Astrocyte (in vitro differentiated cells and primary cell): ENCODE data around the gene ADGRG6.

Experiments
- CTCF ChIP-seq: IDR thresholded peaks from 2 replicates; pipeline ENCODE4 v1.5.1; 2011; ENCODE audit warnings: low read depth, mild to moderate bottlenecking, inconsistent platforms, low read length, moderate library complexity; ENCODE audit not compliant: insufficient read depth
- EZH2 ChIP-seq: IDR thresholded peaks from 2 replicates; pipeline ENCODE4 v1.6.1; 2012; ENCODE audit warnings: mild to moderate bottlenecking, low read length, inconsistent platforms; ENCODE audit not compliant: insufficient read depth

- TF ChIP-seq CTCF (no peak), EZH2 (no peak)
Measured at GRCh38 chr6:142356884-142357225, 55.0 kb downstream of the ADGRG6 start.
